SIG-M5 (cell line): ENCODE data around the gene FBLN5.

Experiments
- DNase-seq: peaks from one replicate; lab custom pipeline; 2025; lab: John Stamatoyannopoulos, UW

The FBLN5 gene

GRCh38 chr14:91827746-91828145 lies 119.7 kb downstream of the FBLN5 start:
- no peak for DNase-seq
